Neuronal stem cell (in vitro differentiated cells): ENCODE data around the gene DLG2.
A peak's percentile ranks its signal among the peaks of the same experiment; 100 is the strongest.

ENCODE experiments used
- DNase-seq: peaks from one replicate; pipeline ENCODE4 v3.0.0-alpha.2; 2013; ENCODE audit warnings: low spot score
- H2AFZ ChIP-seq: one replicate; pipeline ENCODE4 v1.6.1; 2013; ENCODE audit warnings: mild to moderate bottlenecking, low read length, inconsistent platforms
- H2AK5ac ChIP-seq: 2 replicates; pipeline ENCODE4 v1.6.1; 2013; ENCODE audit warnings: low read depth, mild to moderate bottlenecking, inconsistent platforms, low read length, moderate library complexity, mixed read lengths
- H2BK120ac ChIP-seq: 2 replicates; pipeline ENCODE4 v1.6.1; 2013; ENCODE audit warnings: low read depth, mild to moderate bottlenecking, inconsistent platforms, low read length, moderate library complexity, mixed read lengths
- H2BK12ac ChIP-seq: one replicate; pipeline ENCODE4 v1.6.1; 2013; ENCODE audit warnings: low read length, inconsistent platforms
- H2BK15ac ChIP-seq: 2 replicates; pipeline ENCODE4 v1.6.1; 2013; ENCODE audit warnings: mild to moderate bottlenecking, low read length, inconsistent platforms, mixed read lengths
- H2BK5ac ChIP-seq: one replicate; pipeline ENCODE4 v1.6.1; 2013; ENCODE audit warnings: inconsistent platforms, mild to moderate bottlenecking, low read length, moderate library complexity
- H3K14ac ChIP-seq: one replicate; pipeline ENCODE4 v1.6.1; 2013; ENCODE audit warnings: low read length, inconsistent platforms
- H3K18ac ChIP-seq: 2 replicates; pipeline ENCODE4 v1.6.1; 2013; ENCODE audit warnings: low read length, inconsistent platforms
- H3K23ac ChIP-seq: 2 replicates; pipeline ENCODE4 v1.6.1; 2013; ENCODE audit warnings: low read depth, mild to moderate bottlenecking, mixed read lengths, low read length, inconsistent platforms; ENCODE audit not compliant: poor library complexity
- H3K27ac ChIP-seq: replicated peaks from 3 replicates; pipeline ENCODE4 v1.5.1; 2013; ENCODE audit warnings: low read length, inconsistent platforms
- H3K27me3 ChIP-seq, 3 experiments: 2 replicates each; pipeline ENCODE4 v1.6.1; 2013; ENCODE audit warnings: low read length in 3 of 3, mild to moderate bottlenecking in 2 of 3, inconsistent platforms in 1 of 3, low read depth in 1 of 3, mixed read lengths in 1 of 3, moderate library complexity in 1 of 3; ENCODE audit not compliant: control insufficient read depth in 3 of 3, insufficient read depth in 3 of 3
- H3K36me3 ChIP-seq, 2 donors: replicated peaks in 1 of 2; 2 replicates each; pipeline ENCODE4 v1.6.1; 2013; ENCODE audit warnings: low read length in 2 of 2; ENCODE audit not compliant: control insufficient read depth in 2 of 2, insufficient read depth in 2 of 2
- H3K4ac ChIP-seq: 2 replicates; pipeline ENCODE4 v1.6.1; 2013; ENCODE audit warnings: inconsistent platforms, mild to moderate bottlenecking, low read length, moderate library complexity
- H3K4me1 ChIP-seq, 2 donors: 1 replicate in 1 of 2; 2 replicates in 1 of 2; pipeline ENCODE4 v1.6.1; 2013; ENCODE audit warnings: low read length in 2 of 2, low read depth in 1 of 2; ENCODE audit not compliant: control insufficient read depth in 2 of 2, insufficient read depth in 1 of 2
- H3K4me2 ChIP-seq: one replicate; pipeline ENCODE4 v1.6.1; 2013; ENCODE audit warnings: mild to moderate bottlenecking, low read length, inconsistent platforms; ENCODE audit not compliant: insufficient read depth, poor library complexity, severe bottlenecking
- H3K4me3 ChIP-seq, 2 donors: 2 replicates each; pipeline ENCODE4 v1.5.1; 2013; ENCODE audit warnings: low read length in 2 of 2, mild to moderate bottlenecking in 2 of 2, inconsistent platforms in 1 of 2, moderate library complexity in 1 of 2
- H3K79me1 ChIP-seq: one replicate; pipeline ENCODE4 v1.6.1; 2013; ENCODE audit warnings: low read depth, mild to moderate bottlenecking, inconsistent platforms, low read length, moderate library complexity
- H3K9ac ChIP-seq: one replicate; pipeline ENCODE4 v1.6.1; 2013; ENCODE audit warnings: mild to moderate bottlenecking, low read depth, low read length, inconsistent platforms; ENCODE audit not compliant: poor library complexity
- H3K9me3 ChIP-seq, 2 donors: replicated peaks in 1 of 2; 2 replicates each; pipeline versions ENCODE3 to v1.6.1; 2013; ENCODE audit warnings: low read length in 2 of 2, mild to moderate bottlenecking in 2 of 2, inconsistent platforms in 1 of 2, low read depth in 1 of 2, mixed read lengths in 1 of 2, moderate library complexity in 1 of 2; ENCODE audit not compliant: control insufficient read depth in 2 of 2, insufficient read depth in 1 of 2
- H4K8ac ChIP-seq: one replicate; pipeline ENCODE4 v1.6.1; 2013; ENCODE audit warnings: low read depth, mild to moderate bottlenecking, inconsistent platforms, low read length, moderate library complexity
- H4K91ac ChIP-seq: one replicate; pipeline ENCODE4 v1.6.1; 2013; ENCODE audit warnings: low read length, low read depth, mild to moderate bottlenecking, inconsistent platforms; ENCODE audit not compliant: poor library complexity
- WGBS, 2 donors: extraction: QIAGEN DNeasy Blood & Tissue Kit; methylation state at CpG; one replicate each; pipeline ENCODE4 v1.1.7; 2013; ENCODE audit warnings: missing lambda C conversion rate in 2 of 2, mixed read lengths in 1 of 2; ENCODE audit not compliant: insufficient read length in 2 of 2, insufficient replicate concordance in 1 of 2; ENCODE audit errors: extremely low coverage in 2 of 2; 5-methylcytosine and 5-hydroxymethylcytosine counted together

DLG2 gene

GRCh38 chr11:84563356-84563755 is 1063.8 kb downstream of the DLG2 start:
- H3K14ac ChIP-seq, result no peak overlapping the region
- no peaks in the 10 kb centered on the region for H3K79me1 ChIP-seq
- no peak overlapping the region for H3K4ac ChIP-seq
- no peak overlapping the region for H3K23ac ChIP-seq
- no peak overlapping the region for H2AK5ac ChIP-seq
- no peaks in the 10 kb centered on the region for H3K4me1 ChIP-seq
- no CpG with 5 or more reads among the region's 2 CpGs for WGBS, 2 donors
- H3K9me3 ChIP-seq, result no peaks in the 10 kb centered on the region
- no peak overlapping the region for H4K8ac ChIP-seq
- H2BK15ac ChIP-seq, result no peak overlapping the region
- no peak overlapping the region for H3K9ac ChIP-seq
- no peak overlapping the region for H3K4me3 ChIP-seq
- DNase-seq, result no peak
- H2BK120ac ChIP-seq, result no peak overlapping the region
- H3K27ac ChIP-seq, result no peak overlapping the region
- H3K36me3 ChIP-seq, result no peaks in the 10 kb centered on the region
- H2BK12ac ChIP-seq, result no peak overlapping the region
- H3K4me2 ChIP-seq, result no peak overlapping the region
- H2BK5ac ChIP-seq, result no peak overlapping the region
- H2AFZ ChIP-seq, result no peak overlapping the region
- no peak overlapping the region for H4K91ac ChIP-seq
- no peak overlapping the region for H3K18ac ChIP-seq
- peaks cover 0 to 3% (median 0%) of the 10 kb centered on the region in 3 experiments for H3K27me3 ChIP-seq

GRCh38 chr11:84560206-84560605 is 1066.9 kb downstream of the DLG2 start:
- Histone ChIP-seq H3K36me3 (no peaks in the 10 kb centered on the region), H3K14ac (no peak overlapping the region), H2BK15ac (no peak overlapping the region), H3K4me1 (no peaks in the 10 kb centered on the region), H2BK120ac (no peak overlapping the region), H3K4me3 (no peak overlapping the region), H3K4me2 (no peak overlapping the region), H3K9ac (no peak overlapping the region), H2BK5ac (no peak overlapping the region), H3K27me3 (peaks cover 0 to 3% (median 0%) of the 10 kb centered on the region in 3 experiments), H2AFZ (no peak overlapping the region), H4K8ac (no peak overlapping the region), H3K4ac (no peak overlapping the region), H3K18ac (no peak overlapping the region), H3K23ac (no peak overlapping the region), H3K9me3 (no peaks in the 10 kb centered on the region), H4K91ac (no peak overlapping the region), H2AK5ac (no peak overlapping the region), H2BK12ac (no peak overlapping the region), H3K27ac (no peak overlapping the region), H3K79me1 (no peaks in the 10 kb centered on the region)
- WGBS, 2 donors, result no CpG with 5 or more reads among the region's 1 CpG
- DNase-seq, result no peak

GRCh38 chr11:84558085-84558905 is 1068.8 kb downstream of the DLG2 start:
- Histone ChIP-seq H3K4me2 (no peak overlapping the region), H3K79me1 (no peaks in the 10 kb centered on the region), H3K9ac (no peak overlapping the region), H3K27ac (no peak overlapping the region), H4K91ac (no peak overlapping the region), H3K9me3 (no peaks in the 10 kb centered on the region), H3K36me3 (no peaks in the 10 kb centered on the region), H2BK12ac (no peak overlapping the region), H3K4me1 (no peaks in the 10 kb centered on the region), H2BK120ac (no peak overlapping the region), H2AFZ (no peak overlapping the region), H2BK5ac (no peak overlapping the region), H3K4ac (no peak overlapping the region), H3K4me3 (no peak overlapping the region), H2BK15ac (no peak overlapping the region), H2AK5ac (no peak overlapping the region), H3K18ac (no peak overlapping the region), H3K27me3 (peaks cover 0 to under 1% (median 0%) of the 10 kb centered on the region in 3 experiments), H4K8ac (no peak overlapping the region), H3K23ac (no peak overlapping the region), H3K14ac (no peak overlapping the region)
- WGBS, 2 donors, result 100% methylated on average over 2 of the region's 5 CpGs
- peak; percentile 24 for DNase-seq

GRCh38 chr11:84552791-84553190 is 1074.4 kb downstream of the DLG2 start:
- Histone ChIP-seq H2AFZ (no peak overlapping the region), H2AK5ac (no peak overlapping the region), H3K4ac (no peak overlapping the region), H2BK120ac (no peak overlapping the region), H4K91ac (no peak overlapping the region), H2BK15ac (no peak overlapping the region), H3K79me1 (no peaks in the 10 kb centered on the region), H3K4me1 (no peaks in the 10 kb centered on the region), H3K23ac (no peak overlapping the region), H3K9me3 (no peaks in the 10 kb centered on the region), H3K14ac (no peak overlapping the region), H3K4me2 (no peak overlapping the region), H3K36me3 (no peaks in the 10 kb centered on the region), H3K27ac (no peak overlapping the region), H3K18ac (no peak overlapping the region), H3K27me3 (no peaks in the 10 kb centered on the region), H4K8ac (no peak overlapping the region), H3K4me3 (no peak overlapping the region), H3K9ac (no peak overlapping the region), H2BK5ac (no peak overlapping the region), H2BK12ac (no peak overlapping the region)
- no CpG with 5 or more reads among the region's 2 CpGs for WGBS, 2 donors
- DNase-seq, result no peak
